ENCODE data around the gene IFNA10.
"Not testable (repeated sequence)": the region's sequence is repeated elsewhere in the genome, so short reads cannot be mapped to it uniquely, and the experiment has no call there.

The IFNA10 gene

DNA sequence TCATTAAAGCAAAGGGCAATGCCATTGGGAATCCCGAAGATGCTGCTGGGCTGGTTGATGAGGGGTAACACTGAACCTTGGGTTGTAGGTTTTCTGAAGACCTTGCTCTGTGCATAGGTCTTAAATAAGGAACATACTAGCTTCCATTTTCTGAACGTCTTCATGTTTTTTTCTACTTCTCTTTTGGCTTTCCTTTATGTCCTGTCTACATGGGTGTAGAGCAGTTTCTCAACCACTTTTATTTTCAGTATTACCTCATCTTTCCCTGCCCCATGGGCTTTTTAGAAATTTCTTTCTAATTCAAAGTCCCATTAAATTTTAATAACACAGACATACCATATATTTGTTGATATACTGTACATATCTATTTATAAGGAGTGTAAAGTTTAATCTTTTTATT, 33.0 kb upstream of the IFNA10 start, which contains the start of gene IFNA14:
Gene IFNA14, minus strand, starts transcription at position 95 of the 400 bp plus-strand sequence. Its CDS starts 70 bp downstream, at position 25.
- H3K27me3 ChIP-seq (replicated peaks; ENCODE audit: control insufficient read depth, insufficient read depth, low read length) = no peaks in the 10 kb centered on the region
- no peaks in the 10 kb centered on the region for H3K36me3 ChIP-seq (ENCODE audit: control insufficient read depth, insufficient read depth, low read length)
- TF ChIP-seq, protein P1, sequence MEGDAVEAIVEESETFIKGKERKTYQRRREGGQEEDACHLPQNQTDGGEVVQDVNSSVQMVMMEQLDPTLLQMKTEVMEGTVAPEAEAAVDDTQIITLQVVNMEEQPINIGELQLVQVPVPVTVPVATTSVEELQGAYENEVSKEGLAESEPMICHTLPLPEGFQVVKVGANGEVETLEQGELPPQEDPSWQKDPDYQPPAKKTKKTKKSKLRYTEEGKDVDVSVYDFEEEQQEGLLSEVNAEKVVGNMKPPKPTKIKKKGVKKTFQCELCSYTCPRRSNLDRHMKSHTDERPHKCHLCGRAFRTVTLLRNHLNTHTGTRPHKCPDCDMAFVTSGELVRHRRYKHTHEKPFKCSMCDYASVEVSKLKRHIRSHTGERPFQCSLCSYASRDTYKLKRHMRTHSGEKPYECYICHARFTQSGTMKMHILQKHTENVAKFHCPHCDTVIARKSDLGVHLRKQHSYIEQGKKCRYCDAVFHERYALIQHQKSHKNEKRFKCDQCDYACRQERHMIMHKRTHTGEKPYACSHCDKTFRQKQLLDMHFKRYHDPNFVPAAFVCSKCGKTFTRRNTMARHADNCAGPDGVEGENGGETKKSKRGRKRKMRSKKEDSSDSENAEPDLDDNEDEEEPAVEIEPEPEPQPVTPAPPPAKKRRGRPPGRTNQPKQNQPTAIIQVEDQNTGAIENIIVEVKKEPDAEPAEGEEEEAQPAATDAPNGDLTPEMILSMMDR (IDR thresholded peaks at IDR 0.05; ENCODE audit: insufficient read depth, low read length, poor library complexity, severe bottlenecking) = no peak
- no peak within 1 kb of the TSS for H3K4me3 ChIP-seq (replicated peaks; ENCODE audit: low read depth, low read length)
- DNase-seq (ENCODE audit: extremely low read depth, insufficient read length) = no peak

DNA sequence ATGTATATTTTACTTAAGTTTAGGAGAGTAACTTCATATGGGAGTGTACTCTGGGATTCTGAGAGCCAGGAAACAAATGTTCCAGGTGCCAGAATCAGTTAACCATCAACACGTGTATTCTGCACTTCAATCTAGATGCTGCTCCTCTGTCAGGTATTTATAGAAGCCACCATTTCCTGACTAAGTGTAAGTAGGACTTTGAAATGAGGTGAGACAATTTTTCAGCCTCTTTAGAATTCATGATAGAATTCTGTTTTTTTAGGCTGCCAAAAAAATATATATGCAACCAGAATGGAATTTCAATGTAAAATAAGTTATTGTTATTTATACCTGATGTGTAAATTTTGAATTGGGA, 29.4 kb upstream of the IFNA10 start:
- H3K4me3 ChIP-seq (replicated peaks; ENCODE audit: low read depth, low read length); DNase-seq (ENCODE audit: extremely low read depth, insufficient read length); H3K27me3 ChIP-seq (replicated peaks; ENCODE audit: control insufficient read depth, insufficient read depth, low read length); H3K36me3 ChIP-seq (ENCODE audit: control insufficient read depth, insufficient read depth, low read length): not testable (repeated sequence)

DNA sequence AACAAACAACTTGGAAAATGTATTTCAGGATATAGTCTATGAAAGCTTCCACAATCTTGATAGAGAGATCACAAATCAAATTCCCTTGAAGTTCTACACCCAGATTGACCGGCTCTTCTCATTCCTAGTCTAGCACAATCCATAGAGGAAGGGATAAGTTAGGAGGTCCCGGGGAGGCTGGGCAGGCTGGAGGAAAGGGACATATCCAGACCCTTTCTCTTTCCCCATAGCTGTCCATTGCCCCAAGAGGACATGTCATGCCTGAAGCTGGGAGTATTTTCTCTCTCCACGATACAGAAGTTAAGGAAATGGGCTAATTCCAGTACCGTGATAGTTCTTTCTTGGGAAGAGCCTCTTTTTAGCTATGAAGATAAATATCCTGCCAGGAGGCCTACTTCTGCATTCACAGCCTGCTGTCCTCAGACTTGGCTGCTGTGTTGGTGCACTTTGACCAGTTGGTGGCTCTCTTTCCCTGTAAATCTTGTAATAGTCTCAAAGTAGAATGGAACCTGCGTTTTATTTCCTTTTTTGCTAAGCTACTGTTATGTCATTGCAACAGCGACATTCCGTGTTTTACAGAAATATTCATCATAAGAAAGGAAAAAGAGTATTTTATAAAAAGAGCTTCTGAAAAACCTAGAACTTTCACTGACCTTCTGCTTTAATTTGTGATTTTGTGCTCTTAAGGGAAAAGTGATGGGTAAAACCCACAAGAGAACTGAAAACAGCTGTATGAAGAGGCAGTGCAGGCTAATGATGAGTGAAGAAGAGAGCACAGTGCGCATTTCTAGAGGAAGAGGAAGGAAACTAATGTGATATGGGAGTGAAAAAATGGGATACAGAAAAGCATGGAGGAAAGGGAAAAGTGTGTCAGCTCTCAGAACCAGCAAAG, 28.8 kb upstream of the IFNA10 start:
- H3K4me3 ChIP-seq (replicated peaks; ENCODE audit: low read depth, low read length); DNase-seq (ENCODE audit: extremely low read depth, insufficient read length): not testable (repeated sequence)

DNA sequence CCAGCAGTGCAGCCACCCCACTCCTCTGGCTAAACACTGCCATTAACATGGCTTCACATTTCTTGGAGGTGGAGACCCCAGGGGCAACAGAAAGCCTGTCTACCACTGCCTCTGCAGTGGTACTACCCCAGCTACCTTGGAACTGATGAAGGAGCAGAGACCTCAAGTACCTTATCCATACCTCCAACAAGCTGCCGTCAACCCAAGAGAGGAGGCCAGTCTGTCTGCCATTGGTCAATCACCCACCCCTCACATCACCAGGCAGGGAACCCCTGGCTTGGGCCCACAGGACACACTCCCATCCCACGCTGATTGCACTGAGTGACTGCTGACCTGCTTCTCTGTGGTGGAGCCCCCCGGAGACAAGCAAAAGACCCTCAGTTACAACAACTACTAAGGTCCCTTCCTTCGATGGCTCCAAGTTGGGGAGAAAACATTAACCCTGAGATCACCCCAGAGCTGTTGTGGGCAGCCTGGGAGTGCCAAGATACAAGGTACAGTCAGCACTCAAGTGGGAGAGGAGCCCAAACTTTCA, 27.3 kb upstream of the IFNA10 start:
- TF ChIP-seq, protein P1 (IDR thresholded peaks at IDR 0.05; ENCODE audit: insufficient read depth, low read length, poor library complexity, severe bottlenecking) = no peak
- H3K36me3 ChIP-seq (ENCODE audit: control insufficient read depth, insufficient read depth, low read length) = no peaks in the 10 kb centered on the region

More for the DNA sequence above, 28.8 kb upstream of the IFNA10 start:
- H3K36me3 ChIP-seq (ENCODE audit: control insufficient read depth, insufficient read depth, low read length); H3K27me3 ChIP-seq (replicated peaks; ENCODE audit: control insufficient read depth, insufficient read depth, low read length): not testable (repeated sequence)
- TF ChIP-seq, protein P1 (IDR thresholded peaks at IDR 0.05; ENCODE audit: insufficient read depth, low read length, poor library complexity, severe bottlenecking) = peak; percentile 63

DNA sequence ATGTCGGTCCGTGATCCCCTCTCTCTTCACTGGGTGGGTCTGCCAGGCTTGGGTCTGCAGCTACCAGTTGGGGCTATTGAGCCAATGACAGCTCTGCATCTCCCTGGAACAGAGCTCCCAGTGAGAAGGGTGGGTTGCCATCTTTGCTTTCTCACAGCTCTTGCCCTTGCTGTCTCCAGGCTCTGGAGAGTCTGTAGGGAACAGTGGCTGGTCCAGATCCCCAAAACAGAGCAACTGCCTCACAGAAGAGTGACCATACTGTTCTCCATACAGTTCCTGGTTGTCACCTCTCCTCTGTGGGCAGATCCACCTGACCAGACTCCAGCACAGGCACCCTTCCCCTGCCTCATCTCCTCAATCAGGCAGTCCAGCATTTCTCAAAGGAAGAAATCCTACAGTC, 26.3 kb upstream of the IFNA10 start:
- Histone ChIP-seq H3K4me3 (replicated peaks; ENCODE audit: low read depth, low read length) (no peak overlapping the region), H3K27me3 (replicated peaks; ENCODE audit: control insufficient read depth, insufficient read depth, low read length) (no peaks in the 10 kb centered on the region), H3K36me3 (ENCODE audit: control insufficient read depth, insufficient read depth, low read length) (no peaks in the 10 kb centered on the region)
- DNase-seq (ENCODE audit: extremely low read depth, insufficient read length) = no peak
- TF ChIP-seq, protein P1 (IDR thresholded peaks at IDR 0.05; ENCODE audit: insufficient read depth, low read length, poor library complexity, severe bottlenecking) = no peak

More for the DNA sequence above, 27.3 kb upstream of the IFNA10 start:
- no peaks in the 10 kb centered on the region for H3K27me3 ChIP-seq (replicated peaks; ENCODE audit: control insufficient read depth, insufficient read depth, low read length)
- no peak overlapping the region for H3K4me3 ChIP-seq (replicated peaks; ENCODE audit: low read depth, low read length)
- no peak for DNase-seq (ENCODE audit: extremely low read depth, insufficient read length)

DNA sequence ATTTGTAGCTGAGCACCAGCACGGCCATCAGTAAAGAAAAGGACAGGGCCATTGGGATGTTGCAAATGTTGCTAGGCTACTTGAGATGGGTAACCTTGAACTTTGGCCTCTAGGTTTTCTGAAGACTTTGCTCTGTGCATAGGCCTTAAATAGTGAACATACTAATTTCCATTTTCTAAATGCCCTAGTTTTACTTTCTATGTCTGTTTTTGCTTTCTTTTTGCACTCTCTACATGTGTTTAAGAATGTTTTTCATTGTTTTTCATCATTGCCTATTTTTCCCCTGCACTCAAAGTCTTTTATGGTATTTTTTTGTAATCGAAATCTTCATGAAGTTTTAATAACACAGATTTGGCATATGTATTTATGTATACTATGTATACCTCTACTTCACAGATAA, 21.2 kb upstream of the IFNA10 start, which contains the start of gene IFNA17:
Gene IFNA17, minus strand, starts transcription at position 101 of the 400 bp plus-strand sequence. Its CDS starts 49 bp downstream, at position 52.
- no peaks in the 10 kb centered on the region for H3K27me3 ChIP-seq (replicated peaks; ENCODE audit: control insufficient read depth, insufficient read depth, low read length)
- TF ChIP-seq, protein P1 (IDR thresholded peaks at IDR 0.05; ENCODE audit: insufficient read depth, low read length, poor library complexity, severe bottlenecking) = no peak
- no peaks in the 10 kb centered on the region for H3K36me3 ChIP-seq (ENCODE audit: control insufficient read depth, insufficient read depth, low read length)
- no peak for DNase-seq (ENCODE audit: extremely low read depth, insufficient read length)
- H3K4me3 ChIP-seq (replicated peaks; ENCODE audit: low read depth, low read length) = no peak within 1 kb of the TSS

DNA sequence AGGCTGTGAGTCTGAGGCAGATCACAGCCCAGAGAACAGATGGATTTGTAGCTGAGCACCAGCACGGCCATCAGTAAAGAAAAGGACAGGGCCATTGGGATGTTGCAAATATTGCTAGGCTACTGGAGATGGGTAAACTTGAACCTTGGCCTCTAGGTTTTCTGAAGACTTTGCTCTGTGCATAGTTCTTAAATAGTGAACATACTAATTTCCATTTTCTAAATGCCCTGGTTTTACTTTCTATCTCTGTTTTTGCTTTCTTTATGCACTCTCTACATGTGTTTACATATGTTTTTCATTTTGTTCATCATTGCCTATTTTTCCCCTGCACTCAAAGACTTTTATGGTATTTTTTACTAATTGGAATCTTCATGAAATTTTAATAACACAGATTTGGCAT, 10.3 kb upstream of the IFNA10 start, which contains the start of gene IFNA16:
Gene IFNA16, minus strand, starts transcription at position 101 of the 400 bp plus-strand sequence. Its CDS starts 6 bp downstream, at position 95.
- DNase-seq (ENCODE audit: extremely low read depth, insufficient read length); H3K36me3 ChIP-seq (ENCODE audit: control insufficient read depth, insufficient read depth, low read length); H3K27me3 ChIP-seq (replicated peaks; ENCODE audit: control insufficient read depth, insufficient read depth, low read length); H3K4me3 ChIP-seq (replicated peaks; ENCODE audit: low read depth, low read length): not testable (repeated sequence)

All from GM06990 (cell line).